Naive B cell (primary cell): ENCODE measurements around the gene EGFR. TPM values are rescaled to one million over a fixed set of nuclear protein-coding genes. Genes with fewer than 3 reads are reported as not detected.
A peak's percentile ranks its signal among the peaks of the same experiment; 100 is the strongest.

ENCODE experiments used
- ATAC-seq, 2 donors: fragments of 150-1000 bp; cut with Tn5 transposase; 2 replicates each; pipeline ENCODE4 v1.10.0; 2021; ENCODE audit warnings: low read depth in 2 of 2, mild to moderate bottlenecking in 2 of 2, moderate library complexity in 2 of 2
- DNase-seq: peaks from one replicate; pipeline ENCODE4 v3.0.0; 2022
- H3K27ac Mint-ChIP-seq, 6 donors: one replicate each; pipeline ENCODE4 v1.8.0; 2020 to 2022; ENCODE audit warnings: mild to moderate bottlenecking in 6 of 6, mixed read lengths in 6 of 6, moderate library complexity in 5 of 6, inconsistent platforms in 2 of 6
- H3K27me3 Mint-ChIP-seq, 3 donors: one replicate each; pipeline ENCODE4 v1.8.0; 2021 to 2022; ENCODE audit warnings: mixed read lengths in 3 of 3, mild to moderate bottlenecking in 1 of 3
- H3K36me3 Mint-ChIP-seq, 2 donors: one replicate each; pipeline ENCODE4 v1.8.0; 2020 to 2022; ENCODE audit warnings: mixed read lengths in 2 of 2, inconsistent platforms in 1 of 2, mild to moderate bottlenecking in 1 of 2
- H3K4me1 Mint-ChIP-seq, 3 donors: one replicate each; pipeline ENCODE4 v1.8.0; 2020 to 2022; ENCODE audit warnings: mixed read lengths in 3 of 3, inconsistent platforms in 1 of 3, mild to moderate bottlenecking in 1 of 3, moderate library complexity in 1 of 3
- H3K4me3 Mint-ChIP-seq, 8 donors: one replicate each; pipeline ENCODE4 v1.8.0; 2020 to 2022; ENCODE audit warnings: mild to moderate bottlenecking in 8 of 8, mixed read lengths in 8 of 8, moderate library complexity in 8 of 8, inconsistent platforms in 2 of 8
- H3K9me3 Mint-ChIP-seq, 7 donors: one replicate each; pipeline ENCODE4 v1.8.0; 2020 to 2022; ENCODE audit warnings: mixed read lengths in 7 of 7, mild to moderate bottlenecking in 5 of 7, inconsistent platforms in 2 of 7, moderate library complexity in 1 of 7
- polyA plus RNA-seq, 6 donors: library from polyadenylated mRNA; unstranded; fragments of 300-500 nt; fragmentation: Illumina TruSeq; gene quantifications; one replicate each; pipeline ENCODE4 v1.2.3, GENCODE V29; 2021; ENCODE audit warnings: low read depth in 6 of 6

The EGFR gene
- polyA plus RNA-seq, 6 donors from 2014 or later: not detected

DNA sequence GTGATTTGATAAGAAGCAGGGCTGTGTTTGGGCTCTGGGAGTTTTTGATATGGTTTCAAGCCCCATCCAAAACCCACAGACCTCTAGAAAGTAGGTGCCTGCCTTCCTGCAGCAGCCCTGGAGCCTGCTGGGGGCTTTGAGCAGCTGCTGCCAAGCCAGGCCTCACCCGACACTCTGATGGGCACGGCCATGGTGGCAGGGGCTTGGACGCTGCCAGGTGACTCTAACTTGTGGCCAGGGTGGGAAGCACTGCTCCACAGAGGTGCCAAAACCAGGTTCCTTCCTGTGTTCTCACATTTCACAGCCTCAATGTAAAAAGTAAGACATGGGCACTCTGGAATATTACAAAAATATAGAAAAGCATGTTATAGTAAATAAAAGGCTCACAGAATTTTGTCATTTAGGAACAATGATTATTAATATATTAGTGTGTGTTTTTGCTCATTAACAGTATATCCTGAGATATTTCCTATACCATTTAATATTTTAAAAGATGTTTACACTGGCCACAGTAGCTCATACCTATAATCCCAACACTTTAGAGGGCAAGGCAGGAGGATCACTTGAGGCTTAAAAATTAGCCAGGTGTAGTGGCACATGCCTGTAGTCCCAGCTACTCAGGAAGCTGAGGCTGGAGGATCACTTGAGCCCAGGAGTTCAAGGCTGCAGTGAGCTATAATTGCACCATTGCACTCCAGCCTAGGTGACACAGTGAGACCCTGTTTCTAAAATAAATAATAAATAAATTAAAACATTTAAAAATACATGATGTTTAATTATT is 95.1 kb downstream of the EGFR start:
- H3K36me3 Mint-ChIP-seq: no peaks in the 10 kb centered on the region
- no peaks in the 10 kb centered on the region for H3K4me1 Mint-ChIP-seq
- H3K27me3 Mint-ChIP-seq: peaks cover 0 to 11% (median 0%) of the 10 kb centered on the region in 3 donors
- no peak overlapping the region for H3K27ac Mint-ChIP-seq
- ATAC-seq (no peak), DNase-seq (no peak)
- H3K9me3 Mint-ChIP-seq: peaks cover 0 to 5% (median 0%) of the 10 kb centered on the region in 7 donors
- no peak overlapping the region for H3K4me3 Mint-ChIP-seq

DNA sequence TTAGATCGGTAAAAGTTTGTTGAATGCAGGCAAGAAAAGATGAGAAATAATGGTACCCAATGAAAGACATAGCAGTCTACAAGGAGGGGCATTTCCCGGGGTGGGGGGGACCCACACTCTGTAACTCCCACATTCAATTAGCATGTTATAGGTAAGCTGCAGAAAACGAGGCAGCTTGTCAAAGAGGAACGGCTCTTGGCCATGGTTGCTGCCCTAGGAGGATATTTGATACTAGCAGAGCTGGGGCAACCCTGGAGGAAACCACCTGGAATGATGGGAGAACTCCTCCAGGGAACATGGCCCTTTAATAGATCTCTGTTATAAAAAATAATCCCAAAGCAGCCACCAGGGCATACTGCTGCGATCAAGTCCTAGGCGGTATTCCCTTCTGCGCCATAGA is 98.5 kb downstream of the EGFR start:
- DNase-seq: no peak
- H3K27me3 Mint-ChIP-seq: peaks cover 0 to 8% (median 2%) of the 10 kb centered on the region in 3 donors

DNA sequence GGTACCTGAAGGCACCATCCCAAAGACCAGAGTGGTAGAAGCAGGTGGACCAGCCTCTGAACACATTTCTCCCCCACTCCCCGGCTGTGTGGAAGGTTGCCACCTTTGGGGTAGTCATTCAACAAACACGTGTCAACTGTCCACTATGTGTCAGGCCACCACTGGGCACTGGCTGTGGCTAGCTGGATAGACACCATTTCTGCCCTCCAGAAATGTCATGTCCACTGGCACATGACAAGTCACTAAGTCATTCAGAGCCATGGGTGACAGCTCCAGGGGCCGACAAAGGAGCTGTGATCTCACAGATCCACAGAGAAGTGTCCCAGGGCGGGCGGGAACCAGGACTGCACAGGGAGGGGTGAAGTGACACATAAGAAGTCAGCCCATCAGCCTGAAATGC is 99.6 kb downstream of the EGFR start:
- ATAC-seq: no peak
- DNase-seq: no peak
- no peak overlapping the region for H3K27ac Mint-ChIP-seq
- no peaks in the 10 kb centered on the region for H3K4me1 Mint-ChIP-seq
- peaks cover 0 to 8% (median 5%) of the 10 kb centered on the region in 3 donors for H3K27me3 Mint-ChIP-seq
- H3K4me3 Mint-ChIP-seq: peak overlapping the region in 1 of 8 donors; percentile 52
- no peaks in the 10 kb centered on the region for H3K36me3 Mint-ChIP-seq
- peaks cover 0 to 5% (median 0%) of the 10 kb centered on the region in 7 donors for H3K9me3 Mint-ChIP-seq

More for the DNA sequence above, 98.5 kb downstream of the EGFR start:
- no peak for ATAC-seq
- H3K9me3 Mint-ChIP-seq: peaks cover 0 to 5% (median 0%) of the 10 kb centered on the region in 7 donors
- no peaks in the 10 kb centered on the region for H3K36me3 Mint-ChIP-seq
- no peaks in the 10 kb centered on the region for H3K4me1 Mint-ChIP-seq
- H3K27ac Mint-ChIP-seq: no peak overlapping the region
- H3K4me3 Mint-ChIP-seq: no peak overlapping the region

DNA sequence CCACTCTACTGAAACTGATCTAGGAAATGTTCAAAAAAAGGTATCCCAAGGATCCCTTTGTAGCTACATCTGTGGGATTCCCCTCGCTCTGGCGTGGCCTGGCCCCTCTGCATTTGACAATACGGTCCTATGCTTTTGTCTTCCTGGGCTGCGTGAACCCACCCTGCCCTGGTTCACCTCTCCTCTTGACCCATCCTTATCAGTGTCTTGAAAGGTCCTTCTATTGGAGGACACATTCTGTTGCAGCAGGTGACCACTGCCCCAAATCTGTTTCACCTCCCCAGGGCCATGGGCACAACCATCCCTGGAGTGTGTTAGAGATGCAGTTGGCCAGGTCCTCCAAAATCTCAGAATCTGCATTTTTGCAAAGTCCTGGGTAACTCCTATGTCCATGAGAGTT is 100.8 kb downstream of the EGFR start:
- Mint-ChIP-seq H3K36me3 (no peaks in the 10 kb centered on the region), H3K9me3 (peaks cover 0 to 5% (median 0%) of the 10 kb centered on the region in 7 donors), H3K27ac (no peak overlapping the region), H3K4me1 (no peaks in the 10 kb centered on the region), H3K4me3 (no peak overlapping the region), H3K27me3 (peaks cover 0 to 8% (median 3%) of the 10 kb centered on the region in 3 donors)
- DNase-seq (no peak), ATAC-seq (no peak)

DNA sequence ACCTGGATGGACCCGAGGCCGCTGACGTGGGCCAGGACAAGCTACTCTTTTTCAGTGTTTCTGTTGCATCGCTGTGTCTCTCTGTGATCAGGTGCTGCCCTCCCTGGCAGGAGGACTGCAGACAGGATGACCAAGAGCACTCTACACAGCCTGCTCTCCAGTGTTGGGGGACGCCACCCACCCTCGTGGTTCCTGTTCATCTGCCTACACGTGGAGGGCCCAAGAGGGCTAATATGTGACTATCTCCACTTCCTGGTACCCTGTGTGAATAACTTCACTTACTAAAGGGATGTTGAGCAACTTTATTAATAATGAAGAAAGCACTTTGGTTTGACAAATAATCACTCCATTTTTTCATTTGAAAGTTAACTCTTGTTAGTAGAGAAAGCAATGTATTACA is 101.3 kb downstream of the EGFR start:
- Mint-ChIP-seq H3K9me3 (peaks cover 0 to 5% (median 0%) of the 10 kb centered on the region in 7 donors), H3K4me1 (no peaks in the 10 kb centered on the region), H3K27me3 (peaks cover 0 to 8% (median 3%) of the 10 kb centered on the region in 3 donors), H3K27ac (no peak overlapping the region), H3K36me3 (no peaks in the 10 kb centered on the region), H3K4me3 (no peak overlapping the region)
- ATAC-seq: no peak
- DNase-seq: no peak

DNA sequence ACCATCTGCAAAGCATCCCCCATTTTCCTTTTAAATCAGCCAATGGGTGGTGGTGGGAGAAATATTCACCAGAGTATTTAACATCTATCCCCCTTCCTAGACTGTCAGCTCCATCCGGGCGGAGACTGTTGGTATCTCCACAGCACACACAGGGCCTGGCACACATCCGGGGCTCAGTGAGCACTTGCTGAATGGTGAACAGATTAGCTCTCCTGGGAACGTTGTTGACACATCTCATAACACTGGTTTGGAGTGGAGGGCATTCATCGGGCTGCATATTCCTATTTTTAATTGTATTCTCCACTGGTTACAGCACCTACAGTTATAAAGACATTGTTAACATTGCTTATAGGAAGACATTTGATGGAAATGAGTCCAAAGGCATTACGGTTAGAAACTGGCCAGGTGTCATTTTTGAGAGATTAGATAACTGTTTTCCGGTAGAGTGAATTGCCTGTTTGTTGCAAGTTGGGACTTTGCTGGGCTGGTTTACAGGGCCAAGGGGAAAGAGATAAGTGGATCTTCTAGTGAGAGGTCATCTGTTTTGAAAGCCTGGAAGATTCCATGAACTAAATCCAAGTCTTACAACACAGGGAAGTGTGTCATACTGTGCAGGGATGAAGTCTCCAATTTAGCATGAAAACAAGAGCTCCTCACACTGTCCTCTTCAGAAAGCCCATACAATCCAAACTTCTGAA is 101.8 kb downstream of the EGFR start:
- ATAC-seq (no peak), DNase-seq (no peak)
- Mint-ChIP-seq H3K4me3 (no peak overlapping the region), H3K4me1 (no peaks in the 10 kb centered on the region), H3K36me3 (no peaks in the 10 kb centered on the region), H3K27me3 (peaks cover 0 to 8% (median 3%) of the 10 kb centered on the region in 3 donors), H3K9me3 (peaks cover 0 to 5% (median 0%) of the 10 kb centered on the region in 7 donors), H3K27ac (no peak overlapping the region)

DNA sequence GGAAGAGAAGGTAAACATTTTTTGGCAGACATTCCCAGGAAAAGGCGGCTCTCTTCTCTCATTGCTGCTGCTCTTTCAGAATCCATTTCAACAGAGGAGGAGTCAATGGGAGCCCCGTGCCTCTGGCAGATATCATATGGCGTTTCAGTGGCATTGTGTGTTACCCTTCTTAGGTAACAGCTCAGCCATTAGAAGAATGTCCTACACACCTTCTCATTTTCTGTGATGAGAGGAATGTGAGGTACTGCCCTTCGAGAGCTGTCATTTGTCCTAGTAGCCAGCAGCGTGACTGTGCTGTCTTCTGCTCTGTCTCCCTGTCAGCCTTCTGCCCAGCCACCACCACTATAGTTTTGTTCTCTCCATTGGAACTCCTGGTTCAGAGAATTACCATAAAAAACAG is 102.4 kb downstream of the EGFR start:
- DNase-seq: no peak
- no peaks in the 10 kb centered on the region for H3K36me3 Mint-ChIP-seq
- no peak for ATAC-seq
- no peaks in the 10 kb centered on the region for H3K4me1 Mint-ChIP-seq
- H3K27me3 Mint-ChIP-seq: peaks cover 3 to 8% (median 5%) of the 10 kb centered on the region in 3 donors
- H3K27ac Mint-ChIP-seq: no peak overlapping the region
- H3K4me3 Mint-ChIP-seq: peak overlapping the region in 1 of 8 donors; percentile 1
- peaks cover 0 to 5% (median 2%) of the 10 kb centered on the region in 7 donors for H3K9me3 Mint-ChIP-seq

DNA sequence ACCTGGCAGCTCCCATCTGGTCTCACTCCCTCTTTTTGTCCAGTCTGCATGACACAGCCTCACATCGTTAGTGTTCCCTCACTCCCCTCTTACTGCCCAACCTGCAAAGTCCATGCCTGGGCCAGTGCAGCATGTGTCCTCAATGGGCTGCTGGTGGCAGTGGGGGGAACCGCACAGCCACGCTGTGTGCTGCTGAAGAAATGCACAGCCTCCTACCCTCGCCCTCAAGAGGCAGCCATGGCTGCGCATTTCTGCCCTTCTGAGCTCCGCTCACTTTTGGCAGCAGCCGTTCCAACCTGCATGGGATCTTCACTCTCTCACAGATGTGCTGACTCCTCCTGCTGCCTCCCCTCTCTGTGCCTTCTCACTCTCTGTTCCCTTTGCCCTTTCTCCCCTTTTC is 103.4 kb downstream of the EGFR start:
- no peak for ATAC-seq
- Mint-ChIP-seq H3K27me3 (peaks cover 3 to 8% (median 5%) of the 10 kb centered on the region in 3 donors), H3K9me3 (peaks cover 0 to 4% (median 1%) of the 10 kb centered on the region in 7 donors), H3K36me3 (no peaks in the 10 kb centered on the region), H3K4me3 (no peak overlapping the region), H3K4me1 (no peaks in the 10 kb centered on the region), H3K27ac (no peak overlapping the region)
- DNase-seq: no peak

DNA sequence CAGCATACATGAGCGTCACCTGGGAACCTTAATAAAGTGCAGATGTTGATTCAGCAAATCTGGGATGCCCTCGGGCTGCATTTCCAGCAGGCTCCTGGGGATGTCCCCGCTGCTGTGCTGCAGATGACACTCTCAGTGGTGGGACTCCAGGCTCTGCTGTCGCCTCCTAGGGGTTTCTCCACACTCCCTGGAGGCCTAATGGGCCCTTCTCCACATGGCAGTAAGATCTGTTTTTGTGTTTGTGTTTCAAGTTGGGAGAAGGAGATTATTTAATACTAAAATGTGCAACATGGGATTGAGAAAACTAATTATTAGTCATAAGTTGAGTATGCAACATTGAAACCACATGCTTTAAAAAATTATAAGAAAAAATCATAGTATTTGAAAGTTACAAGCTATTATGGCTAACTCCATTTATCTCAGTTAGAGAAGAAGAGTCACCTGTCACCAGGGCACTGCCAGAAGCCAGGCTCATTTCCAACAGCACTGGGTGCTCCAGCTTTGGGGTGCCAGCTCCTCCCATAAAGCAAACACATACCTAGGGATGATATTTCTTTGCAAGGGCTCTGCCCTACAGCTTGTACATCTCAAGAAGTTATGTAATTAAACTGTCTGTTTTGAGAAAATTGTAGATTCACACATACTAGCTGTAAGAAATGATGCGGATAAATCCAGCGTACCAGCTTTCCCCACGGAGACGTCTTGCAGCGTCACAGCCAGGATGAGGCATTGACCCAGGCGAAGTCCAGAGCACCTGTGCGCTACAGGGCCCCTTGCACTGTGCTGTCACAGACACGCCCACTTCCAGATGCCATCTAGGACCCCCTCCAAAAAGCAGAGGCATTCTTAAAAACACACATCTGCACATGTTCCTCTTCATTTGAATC is 106.4 kb downstream of the EGFR start:
- Mint-ChIP-seq H3K27ac (no peak overlapping the region), H3K27me3 (peaks cover 0 to 15% (median 5%) of the 10 kb centered on the region in 3 donors), H3K36me3 (no peaks in the 10 kb centered on the region), H3K4me1 (no peaks in the 10 kb centered on the region), H3K4me3 (no peak overlapping the region), H3K9me3 (peaks cover 0 to 4% (median 1%) of the 10 kb centered on the region in 7 donors)
- ATAC-seq: no peak
- DNase-seq: no peak

DNA sequence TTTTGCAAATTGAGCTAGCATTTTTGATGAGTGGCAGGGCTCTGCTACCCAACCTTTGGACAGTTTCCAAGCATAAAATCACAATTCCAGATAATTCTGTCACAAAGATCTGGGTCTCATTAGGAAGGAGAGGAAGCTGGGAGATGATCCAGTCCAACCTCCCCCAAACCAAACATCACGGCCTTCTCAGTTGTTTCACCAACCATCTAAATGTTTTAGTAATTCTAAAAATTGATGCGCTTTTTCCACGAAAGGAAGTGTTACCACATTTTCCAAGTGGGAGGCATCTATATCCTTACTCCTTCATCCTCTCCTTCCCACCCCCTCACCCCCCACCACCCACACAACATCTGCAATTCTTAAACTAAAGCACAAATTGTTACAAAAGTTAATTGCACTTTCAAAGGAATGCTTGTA is 108.3 kb downstream of the EGFR start:
- Mint-ChIP-seq H3K36me3 (no peaks in the 10 kb centered on the region), H3K4me3 (no peak overlapping the region), H3K4me1 (no peaks in the 10 kb centered on the region), H3K27me3 (peaks cover 0 to 14% (median 5%) of the 10 kb centered on the region in 3 donors), H3K27ac (no peak overlapping the region), H3K9me3 (peaks cover 0 to 4% (median 0%) of the 10 kb centered on the region in 7 donors)
- DNase-seq: no peak
- no peak for ATAC-seq

DNA sequence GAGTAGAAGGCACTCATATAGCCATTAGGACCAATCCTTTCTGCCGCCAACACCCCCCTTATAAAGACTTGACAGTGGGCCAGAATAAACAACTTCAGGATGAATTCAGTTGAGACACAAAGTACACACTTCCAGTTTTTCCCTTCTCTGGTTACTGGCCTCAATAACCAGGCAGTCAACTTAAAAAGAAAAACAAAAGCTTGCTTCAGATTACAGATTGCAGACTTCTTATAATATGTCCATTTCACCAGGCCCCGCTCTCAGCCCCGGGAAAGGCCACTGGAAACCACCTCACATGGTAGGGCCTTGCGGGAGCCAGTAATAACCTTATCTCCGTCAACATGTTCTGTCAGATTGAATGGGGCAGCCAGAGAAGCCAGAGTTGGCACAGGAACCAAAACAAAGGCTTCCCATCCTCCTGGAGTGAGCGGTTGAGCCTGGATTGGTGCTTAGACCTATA is 108.8 kb downstream of the EGFR start:
- Mint-ChIP-seq H3K27me3 (peaks cover 0 to 11% (median 5%) of the 10 kb centered on the region in 3 donors), H3K36me3 (no peaks in the 10 kb centered on the region), H3K27ac (no peak overlapping the region), H3K4me1 (no peaks in the 10 kb centered on the region), H3K4me3 (no peak overlapping the region), H3K9me3 (peaks cover 0 to 4% (median 0%) of the 10 kb centered on the region in 7 donors)
- DNase-seq (no peak), ATAC-seq (no peak)

DNA sequence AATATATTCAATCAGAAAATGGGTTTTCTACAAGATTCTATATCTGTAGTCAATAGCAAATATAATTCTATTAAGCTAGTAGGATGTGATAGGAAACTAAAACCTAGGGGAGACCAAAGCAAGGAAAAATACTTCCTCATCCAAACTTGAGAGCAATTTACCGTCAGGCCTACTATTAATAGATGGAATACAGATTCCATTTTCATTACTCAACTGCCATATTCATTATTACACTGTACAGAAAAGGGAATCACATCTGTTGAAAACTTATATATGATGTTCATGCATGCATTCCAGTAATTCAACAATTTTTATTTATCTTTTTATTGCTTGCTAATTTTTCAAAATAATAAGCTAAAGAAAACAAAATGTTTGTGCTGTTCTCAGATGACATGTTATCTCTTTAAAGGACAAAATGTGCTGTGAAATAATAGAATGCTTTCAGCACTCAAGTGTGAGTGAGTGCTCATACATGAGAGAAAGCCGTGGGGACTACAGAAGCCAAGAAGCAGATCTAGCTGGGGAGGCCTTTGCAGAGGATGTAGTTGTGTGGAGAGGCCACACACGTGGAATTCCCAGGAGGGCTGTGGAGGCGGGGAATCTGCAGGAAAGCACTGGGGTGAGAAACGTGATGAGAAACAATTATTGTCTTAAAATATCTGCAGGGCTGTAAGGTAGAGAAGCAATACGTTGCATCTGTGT is 110.0 kb downstream of the EGFR start:
- no peak for ATAC-seq
- no peak overlapping the region for H3K27ac Mint-ChIP-seq
- H3K9me3 Mint-ChIP-seq: peaks cover 0 to 4% (median 0%) of the 10 kb centered on the region in 7 donors
- H3K4me1 Mint-ChIP-seq: no peaks in the 10 kb centered on the region
- peaks cover 0 to 15% (median 5%) of the 10 kb centered on the region in 3 donors for H3K27me3 Mint-ChIP-seq
- H3K36me3 Mint-ChIP-seq: no peaks in the 10 kb centered on the region
- DNase-seq: no peak
- no peak overlapping the region for H3K4me3 Mint-ChIP-seq
